ENCODE results near the gene ATP6V0D1.
"Not testable (repeated sequence)": the region's sequence is repeated elsewhere in the genome, so short reads cannot be mapped to it uniquely, and the experiment has no call there.

The ATP6V0D1 gene

DNA sequence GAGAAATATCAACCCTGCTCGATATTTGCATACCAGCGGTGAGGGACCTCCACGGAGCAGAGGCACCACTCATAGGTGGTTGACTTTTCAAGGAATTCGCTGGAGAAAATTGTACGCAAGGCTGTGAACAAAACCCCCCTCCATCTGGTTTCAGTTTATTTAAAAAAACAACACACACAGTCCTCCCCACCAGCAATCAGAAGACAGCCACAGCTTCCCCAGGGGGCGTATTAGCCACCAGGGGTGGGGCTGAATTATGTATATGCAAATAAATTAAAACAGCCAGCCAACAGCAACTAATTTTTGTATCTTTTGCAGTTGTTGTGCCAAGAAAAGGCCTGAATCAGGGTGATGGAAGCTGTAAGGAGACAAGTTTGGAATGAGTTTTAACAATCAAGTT lies 55.9 kb downstream of the ATP6V0D1 start:
- DNase-seq = no peak

DNA sequence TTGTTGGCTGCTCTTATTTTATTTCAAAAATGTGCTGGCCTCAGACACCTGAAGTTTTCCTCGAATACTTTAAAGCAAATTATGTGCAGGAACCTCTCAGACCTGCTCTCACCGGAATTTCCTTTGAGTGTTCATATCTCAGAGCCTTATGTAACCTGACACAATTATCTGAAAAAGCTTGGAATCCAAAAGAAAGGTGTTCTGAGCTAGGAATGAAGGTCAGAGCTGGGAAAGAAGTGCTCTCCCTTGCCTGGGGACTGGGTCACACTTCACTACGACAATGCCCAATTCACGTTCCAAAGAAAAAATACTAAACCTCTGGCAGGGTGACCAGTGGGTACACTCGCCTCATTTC lies 56.7 kb downstream of the ATP6V0D1 start:
- no peak for DNase-seq

DNA sequence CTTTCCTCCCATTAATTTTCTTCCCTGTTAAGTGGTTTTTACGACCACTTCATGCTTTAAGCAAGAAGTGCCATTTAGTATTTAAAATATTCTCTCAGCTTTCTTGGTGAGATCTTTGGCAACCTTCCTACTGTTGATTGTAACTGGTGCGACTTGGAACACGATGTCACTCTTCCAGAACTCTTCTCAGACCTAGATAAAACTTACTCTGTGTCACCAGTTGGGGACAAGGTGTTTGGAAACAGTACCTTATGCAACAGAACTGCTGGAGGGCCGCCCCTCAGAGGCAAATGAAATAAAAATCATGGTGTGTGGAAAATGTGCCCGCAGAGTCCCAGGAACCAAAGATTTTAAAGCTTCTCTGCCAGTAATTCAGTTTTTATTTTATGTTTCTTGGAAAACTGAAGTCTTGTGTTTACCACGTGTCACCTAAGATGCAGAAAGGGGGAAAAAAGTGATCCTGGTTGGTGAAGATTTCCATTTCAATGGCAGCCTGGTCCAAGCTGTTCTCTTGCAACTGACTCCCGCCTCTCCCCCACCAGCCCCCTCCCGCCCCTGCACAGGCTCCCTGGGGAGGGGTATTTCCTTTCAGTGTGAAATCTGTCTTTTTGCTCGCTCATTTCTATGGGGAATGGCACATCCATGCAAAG lies 57.2 kb downstream of the ATP6V0D1 start:
- no peak for DNase-seq

DNA sequence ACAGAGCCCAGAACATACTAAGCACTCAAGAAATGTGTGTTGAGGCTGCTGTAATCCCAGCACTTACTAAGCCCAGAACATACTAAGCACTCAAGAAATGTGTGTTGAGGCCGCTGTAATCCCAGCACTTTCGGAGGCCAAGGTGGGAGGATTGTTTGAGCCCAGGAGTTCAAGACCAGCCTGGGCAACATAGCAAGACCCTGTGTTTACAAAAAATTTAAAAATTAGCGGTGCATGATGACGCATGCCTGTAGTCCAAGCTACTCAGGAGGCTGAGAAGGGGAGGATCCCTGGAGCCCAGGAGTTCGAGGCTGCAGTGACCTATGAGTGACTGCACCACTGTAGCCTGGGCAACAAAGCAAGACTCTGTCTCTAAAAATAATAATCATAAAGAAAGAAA lies 57.9 kb downstream of the ATP6V0D1 start:
- DNase-seq = no peak

DNA sequence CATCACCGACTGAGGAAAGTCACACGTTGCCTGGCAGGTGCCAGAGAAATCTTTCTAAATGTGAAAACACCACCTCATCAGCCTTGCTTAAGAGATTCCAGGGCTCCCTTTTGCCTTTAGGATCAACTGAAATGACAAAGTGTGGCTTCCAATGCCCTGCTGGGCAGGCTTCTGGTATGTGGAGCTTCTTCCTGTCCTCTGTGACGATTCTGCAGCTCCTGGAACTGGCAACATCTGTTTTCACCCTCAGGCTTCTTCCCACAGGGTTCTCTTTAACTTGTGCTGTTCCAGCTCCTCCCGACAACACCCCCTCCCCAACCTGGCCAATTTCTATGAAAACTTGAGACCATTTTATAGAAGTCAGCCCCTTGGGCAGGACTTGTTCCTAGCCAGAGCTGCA lies 59.9 kb downstream of the ATP6V0D1 start:
- no peak for DNase-seq

DNA sequence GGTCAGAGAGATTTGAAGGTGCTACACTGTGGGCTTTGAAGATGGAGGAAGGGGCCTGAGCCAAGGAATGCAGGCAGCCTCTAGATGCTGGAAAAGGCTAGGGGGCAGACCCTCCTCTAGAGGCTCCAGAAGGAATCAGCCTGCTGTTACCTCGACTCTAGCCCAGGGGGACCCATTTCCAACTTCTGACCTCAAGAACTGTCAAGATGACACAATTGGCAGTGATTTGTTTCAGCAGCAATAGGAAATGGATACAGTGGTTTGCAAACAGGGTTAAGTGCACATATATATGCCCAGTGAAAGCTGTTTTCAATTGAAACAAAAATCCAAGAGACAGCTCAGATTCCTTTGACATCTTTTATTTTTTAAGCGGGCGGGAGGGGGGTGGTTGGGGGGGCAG lies 61.0 kb downstream of the ATP6V0D1 start:
- no peak for DNase-seq

DNA sequence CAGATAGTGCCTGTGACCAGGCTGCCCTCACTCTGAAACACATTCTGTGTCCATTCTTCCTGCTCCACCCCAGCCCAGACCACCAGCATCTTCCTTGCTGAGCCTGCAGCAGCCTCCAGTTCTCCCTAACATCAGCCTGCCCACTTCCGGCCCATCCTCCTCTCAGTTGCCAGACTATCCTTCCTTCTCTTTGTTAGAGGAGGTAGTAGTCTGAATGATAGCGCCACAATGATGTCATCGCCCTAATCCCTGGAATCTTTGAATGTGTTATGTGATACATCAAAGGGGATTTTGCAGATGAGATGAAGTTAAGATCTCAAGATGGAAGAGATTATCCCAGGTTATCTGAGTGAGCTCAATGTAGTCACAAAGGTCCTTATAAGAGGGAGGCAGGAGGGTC lies 61.5 kb downstream of the ATP6V0D1 start:
- no peak for DNase-seq

DNA sequence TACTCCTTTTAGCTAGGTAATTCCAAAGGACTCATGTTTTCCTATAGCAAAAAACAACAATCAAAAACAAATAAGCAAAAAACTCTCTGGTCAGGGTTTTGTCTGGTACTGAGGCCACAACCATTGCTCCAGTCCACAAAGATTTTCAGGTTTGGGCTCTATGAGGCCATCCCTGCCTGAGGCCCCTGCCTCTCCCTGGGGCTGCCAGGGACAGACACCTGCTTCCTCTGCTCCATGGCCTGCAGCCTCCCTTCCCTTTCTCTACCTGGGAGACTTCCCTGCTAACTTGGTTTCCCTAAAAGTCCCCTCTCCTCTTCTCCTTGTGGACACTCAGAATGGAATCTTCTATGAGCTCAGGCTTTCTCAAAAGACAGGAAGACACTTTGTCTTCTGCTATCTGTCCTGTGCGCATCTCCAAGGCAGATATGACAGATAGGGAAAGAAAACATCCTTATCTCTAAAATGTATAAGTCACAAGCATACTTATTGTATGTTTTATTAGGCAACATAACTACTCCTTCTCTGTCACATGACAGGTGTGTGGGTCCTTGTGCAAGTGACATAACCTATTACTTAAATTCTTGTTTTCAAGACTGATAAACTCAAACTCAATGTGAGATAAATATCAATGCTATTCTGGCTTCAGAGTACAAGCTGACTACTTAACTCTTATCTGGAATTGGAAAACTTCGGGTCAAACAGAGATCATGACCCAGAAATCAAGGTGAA lies 63.5 kb downstream of the ATP6V0D1 start:
- DNase-seq = no peak

DNA sequence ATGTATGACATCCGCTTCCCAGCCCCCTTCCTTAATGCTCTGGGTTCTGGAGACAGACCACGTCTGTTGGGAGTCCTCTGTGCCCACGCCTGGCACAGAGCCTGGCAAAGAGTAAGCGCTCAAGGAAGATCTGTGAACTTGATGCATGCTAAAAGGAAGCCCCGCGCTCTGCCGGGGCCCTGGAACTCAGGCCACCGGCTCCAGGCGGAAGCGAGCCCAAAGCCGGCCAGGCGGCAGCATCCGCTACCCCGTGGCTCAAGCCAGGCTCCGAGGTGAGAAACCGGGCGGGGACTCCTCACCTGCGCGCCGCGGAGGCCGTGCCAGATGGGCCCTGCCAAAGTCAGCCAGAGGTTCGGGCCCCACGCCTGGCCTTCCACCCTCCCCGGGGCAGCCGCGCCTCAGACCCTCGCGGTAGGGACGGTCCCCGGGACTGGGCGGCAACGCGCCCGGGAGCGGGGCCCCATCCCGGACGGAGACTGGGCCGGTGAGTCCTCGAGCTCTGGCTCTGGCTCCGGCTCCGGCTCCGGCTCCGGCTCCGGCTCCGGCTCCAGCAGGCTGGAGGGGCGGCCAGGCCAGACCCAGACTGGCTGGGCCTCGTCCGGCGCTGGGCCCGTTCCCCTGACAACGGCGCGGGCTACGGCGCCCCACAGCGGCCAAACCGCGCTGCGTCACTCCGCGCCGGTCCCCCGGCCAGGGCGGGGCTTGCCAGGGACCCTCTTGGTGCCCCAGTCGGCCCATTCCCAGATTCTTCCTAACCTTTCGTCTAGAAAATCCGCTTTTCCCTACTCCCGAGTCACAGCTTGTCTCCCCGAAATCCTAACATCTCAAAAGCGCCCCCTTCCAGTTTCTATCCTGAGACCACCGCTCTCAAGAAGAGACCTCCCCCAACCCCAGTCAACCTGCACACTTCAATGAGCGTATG lies 64.8 kb downstream of the ATP6V0D1 start, which contains the start of gene ZDHHC1:
Gene ZDHHC1, minus strand, starts transcription at position 606 of the 922 bp plus-strand sequence. CDS start 8,702 bp downstream, outside the sequence.
- DNase-seq = peak; percentile 48 to 53

DNA sequence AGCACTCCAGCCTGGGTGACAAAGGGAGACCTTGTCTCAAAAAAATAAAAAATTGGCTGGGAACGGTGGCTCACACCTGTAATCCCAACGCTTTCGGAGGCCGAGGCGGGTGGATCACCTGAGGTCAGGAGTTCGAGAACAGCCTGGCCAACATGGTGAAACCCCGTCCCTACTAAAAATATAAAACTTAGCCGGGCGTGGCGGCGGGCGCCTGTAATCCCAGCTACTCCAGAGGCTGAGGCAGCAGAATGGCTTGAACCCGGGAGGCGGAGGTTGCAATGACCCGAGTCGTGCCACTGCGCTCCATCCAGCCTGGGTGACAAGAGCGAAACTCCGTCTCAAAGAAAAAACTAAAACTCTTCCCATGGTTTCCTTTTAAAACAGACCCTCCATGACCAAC lies 65.5 kb downstream of the ATP6V0D1 start:
- not testable (repeated sequence) for DNase-seq

DNA sequence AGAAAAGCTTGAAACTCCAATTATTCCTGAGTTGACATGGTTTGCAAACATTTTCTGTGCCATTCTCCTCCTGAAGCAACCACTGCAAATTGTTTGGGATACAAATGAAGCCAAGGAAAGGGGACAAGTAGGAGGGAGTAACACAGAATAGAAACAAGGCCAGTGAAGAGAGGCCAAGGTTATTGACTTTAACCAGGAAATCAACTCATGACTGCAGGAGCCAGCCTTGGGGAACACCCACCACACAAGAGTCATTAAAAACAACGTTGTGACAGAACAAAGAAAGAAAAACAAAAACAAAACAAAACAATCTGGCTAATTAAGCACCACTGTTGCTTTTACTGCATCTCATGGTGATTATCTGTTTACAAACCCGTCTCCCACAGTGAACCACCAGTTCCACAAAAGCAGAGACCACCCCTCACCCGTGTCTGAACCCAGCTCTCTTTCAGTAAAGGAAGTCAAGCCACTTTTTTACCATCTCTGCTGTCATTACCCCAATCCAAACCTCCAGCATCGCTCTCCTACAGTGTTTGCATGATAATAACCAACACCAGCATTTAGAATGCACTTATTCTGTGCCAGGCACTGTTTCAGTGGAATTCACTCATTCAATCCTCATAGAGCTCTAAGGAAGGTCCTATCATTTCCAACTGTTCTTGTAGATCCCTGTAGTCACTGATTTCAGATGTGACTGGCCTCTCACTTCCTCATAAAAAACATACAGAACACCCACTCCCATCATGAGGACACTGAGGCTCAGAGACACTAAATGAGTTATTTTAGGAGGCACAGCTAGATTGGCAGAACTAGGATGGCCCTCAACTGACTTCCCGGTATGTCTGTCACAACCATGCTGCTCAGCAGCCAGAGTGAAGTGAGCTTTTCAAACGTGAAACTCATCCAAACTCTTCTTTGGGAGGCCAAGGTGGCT lies 66.7 kb downstream of the ATP6V0D1 start:
- DNase-seq = no peak

DNA sequence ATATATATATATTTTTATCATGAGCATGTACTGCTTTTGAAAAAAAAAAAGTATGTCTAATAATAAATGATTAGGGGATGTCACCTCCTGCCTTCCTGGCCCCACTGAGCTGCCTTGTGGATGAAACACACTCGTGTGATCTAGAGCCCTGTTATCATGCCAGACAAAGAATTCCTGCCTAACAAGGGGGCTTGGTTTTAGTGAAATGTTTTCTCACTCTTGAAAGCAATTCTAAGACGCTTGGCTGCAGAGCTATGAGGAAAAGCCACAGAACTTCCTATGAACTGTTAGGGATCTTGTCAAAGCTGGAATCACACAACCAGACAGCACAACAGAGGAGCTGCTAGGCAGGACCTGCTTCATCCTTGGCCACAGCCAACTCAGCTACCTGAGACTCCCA lies 68.7 kb downstream of the ATP6V0D1 start:
- DNase-seq = no peak

DNA sequence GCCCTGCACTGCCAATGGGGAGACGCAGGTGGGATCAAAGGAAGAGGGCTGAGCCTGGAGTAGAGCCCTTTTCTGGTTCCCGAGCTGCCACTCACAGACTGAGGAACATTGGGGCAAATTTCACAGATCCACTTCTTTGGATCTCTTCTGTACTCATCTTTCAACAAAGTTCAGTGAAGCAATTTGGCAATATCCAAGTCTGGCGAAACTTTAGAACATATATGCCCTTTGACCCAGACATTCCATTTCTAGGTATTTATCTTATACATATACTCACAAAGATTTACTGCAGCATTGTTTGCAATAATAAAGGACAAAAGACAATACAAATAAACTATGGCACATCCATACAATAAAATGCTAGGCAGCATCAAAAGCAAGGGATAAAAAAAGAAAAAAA lies 69.6 kb downstream of the ATP6V0D1 start:
- DNase-seq = no peak

DNA sequence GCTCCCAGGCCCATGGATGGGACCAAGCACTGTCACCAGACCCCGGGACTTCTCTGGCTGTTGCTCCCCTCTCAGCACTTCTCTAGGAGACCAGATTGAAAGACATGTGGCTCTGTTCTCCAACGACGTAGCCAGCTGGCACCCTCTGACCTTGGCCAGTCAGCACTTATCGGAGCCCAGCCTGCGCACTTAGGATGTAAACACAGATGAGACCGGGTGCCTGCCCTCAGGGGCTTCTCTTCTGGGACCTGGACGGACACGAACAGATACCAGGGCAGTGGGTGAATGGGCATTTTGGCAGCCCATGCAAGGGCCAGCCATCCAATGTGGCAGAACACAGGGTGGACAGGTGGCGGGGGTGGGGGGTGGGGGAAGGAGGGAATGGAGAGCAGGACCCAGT lies 71.3 kb downstream of the ATP6V0D1 start:
- no peak for DNase-seq

DNA sequence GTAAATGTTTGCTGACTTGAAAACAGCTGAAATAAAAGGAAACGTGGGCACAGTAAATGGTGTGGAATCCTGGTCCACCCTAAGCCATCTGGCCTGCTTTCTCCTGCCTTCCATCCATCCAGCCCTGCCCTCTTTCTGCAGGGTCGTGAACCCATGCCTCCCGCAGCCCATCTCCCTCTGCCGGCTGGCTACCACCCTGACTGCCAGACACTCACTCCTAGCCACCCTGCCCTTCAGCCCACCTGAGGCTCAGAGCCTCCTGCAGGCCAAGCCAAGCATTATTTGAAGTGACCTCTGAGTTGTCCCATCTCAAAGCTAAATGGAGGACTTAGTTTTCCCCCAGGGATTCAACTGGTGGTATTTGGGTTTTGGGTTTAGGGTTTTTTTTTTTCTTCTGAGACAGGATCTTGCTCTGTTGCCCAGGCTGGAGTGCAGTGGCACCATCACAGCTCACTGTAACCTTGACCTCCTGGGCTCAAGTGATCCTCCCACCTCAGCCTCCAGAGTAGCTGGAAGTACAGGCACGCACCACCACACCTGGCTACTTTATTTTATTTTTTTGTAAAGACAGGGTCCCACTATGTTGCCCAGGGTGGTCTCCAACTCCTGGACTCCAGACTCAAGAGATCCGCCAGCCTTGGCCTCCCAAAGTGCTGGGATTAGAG lies 73.0 kb downstream of the ATP6V0D1 start:
- DNase-seq = no peak

DNA sequence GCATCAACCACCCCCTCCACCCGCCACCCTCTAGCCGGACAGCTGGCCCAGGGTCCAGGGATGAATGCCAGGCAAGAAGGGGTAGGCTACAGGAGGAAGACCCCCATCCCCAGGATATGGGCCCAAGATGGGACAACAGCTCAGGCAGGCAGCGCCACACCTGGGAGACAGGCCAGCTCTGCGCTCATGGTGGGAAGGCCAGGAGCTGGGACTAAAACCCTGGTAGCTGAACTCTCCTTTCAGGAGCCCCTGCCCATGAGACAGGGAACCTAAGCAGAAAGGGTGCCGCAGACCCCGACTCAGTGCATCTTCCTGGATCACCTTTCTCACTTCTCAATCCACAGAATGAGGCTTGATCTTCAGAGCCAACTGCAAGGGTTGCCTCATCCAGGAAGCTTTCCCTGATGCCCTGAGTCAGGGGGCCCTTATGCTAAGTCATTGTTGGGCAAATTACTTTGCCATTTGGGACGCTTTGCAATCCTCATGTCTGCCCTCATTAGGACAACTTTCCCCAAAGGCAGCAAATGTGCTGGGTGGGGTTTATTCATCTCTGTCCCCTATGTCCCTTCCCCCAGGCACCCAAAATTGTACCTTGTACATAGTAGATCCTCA lies 73.7 kb downstream of the ATP6V0D1 start:
- DNase-seq = no peak

DNA sequence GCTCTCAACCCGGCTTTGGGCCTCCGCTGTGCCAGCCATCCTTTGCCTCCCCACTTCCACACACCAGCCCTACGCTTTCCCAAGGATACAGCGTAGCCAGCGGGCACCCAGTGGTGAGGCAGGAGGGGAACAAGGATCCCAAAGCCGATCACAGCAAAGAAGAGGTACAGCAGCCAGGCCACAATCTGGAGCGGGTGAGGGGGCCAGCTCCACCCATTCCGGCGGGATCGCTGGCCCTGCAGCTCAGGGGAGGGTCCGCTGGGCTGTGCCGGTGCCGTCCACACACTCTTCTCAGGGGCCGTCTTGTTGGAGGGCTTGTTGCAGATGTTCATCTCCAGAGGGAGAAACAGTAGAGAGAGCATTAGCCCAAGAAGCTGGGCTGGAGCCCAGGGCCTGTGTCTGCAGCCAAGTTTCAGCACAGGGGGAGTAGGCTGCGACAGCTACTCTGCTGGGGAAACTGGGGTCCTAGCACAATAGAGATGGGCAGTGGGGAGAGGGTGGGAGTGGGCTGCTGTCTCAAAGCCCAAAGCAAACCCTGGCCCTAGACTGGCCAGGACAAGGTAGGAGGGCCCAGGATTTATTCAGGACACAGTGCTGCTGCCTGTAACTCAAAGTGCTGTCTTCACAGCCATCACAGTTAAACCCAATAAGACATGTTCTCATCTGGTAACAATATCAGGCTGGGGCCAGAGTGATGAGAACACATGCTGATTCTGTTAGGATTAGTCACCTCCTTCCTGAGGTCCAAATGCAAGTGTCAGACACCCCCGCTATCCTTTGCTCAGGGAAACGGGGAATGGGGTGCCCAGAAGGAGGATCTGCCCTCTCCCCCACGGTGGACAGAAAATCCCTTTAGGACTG lies 74.6 kb downstream of the ATP6V0D1 start:
- no peak for DNase-seq

DNA sequence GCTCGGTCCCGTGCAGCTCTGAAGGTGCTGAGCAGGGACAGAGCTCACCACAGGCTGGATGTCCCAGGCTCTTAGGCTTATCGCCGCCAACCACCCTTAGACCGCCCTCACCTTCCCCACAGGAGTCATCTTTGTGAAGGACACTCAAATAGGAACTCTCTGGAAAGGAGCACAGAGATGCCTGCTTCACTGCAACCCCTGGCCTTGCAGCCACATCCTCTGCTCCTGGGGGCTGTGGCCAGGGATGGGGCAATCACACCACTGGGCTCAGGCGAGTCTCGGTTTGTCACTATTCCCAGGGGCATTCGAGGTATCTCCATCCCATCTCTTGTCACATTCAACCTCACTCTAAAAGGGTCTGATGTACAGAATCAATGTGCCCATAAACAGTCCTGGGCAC lies 75.6 kb downstream of the ATP6V0D1 start:
- DNase-seq = no peak

DNA sequence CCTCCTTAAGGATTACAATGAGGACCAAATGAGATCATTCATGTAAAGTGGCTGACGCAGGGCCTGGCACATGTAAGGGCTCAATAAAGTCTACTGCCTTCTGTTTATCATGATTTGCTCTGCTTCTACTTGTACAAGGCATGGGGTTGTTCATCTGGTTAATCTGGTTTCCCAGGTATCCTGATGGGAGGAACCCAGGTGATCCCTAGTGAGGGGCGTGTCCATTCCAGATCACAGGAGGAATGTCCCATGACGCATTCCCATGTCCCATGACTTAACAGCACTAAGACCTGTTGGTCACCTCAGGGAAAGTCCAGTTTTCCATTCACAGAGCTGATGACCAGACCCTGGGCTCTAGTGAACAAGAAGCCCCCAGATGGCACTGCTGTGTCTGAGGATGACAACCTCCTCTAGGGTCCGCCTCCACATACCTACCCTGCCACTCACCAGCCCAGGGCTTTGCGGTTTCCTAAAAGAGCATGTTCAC lies 76.2 kb downstream of the ATP6V0D1 start:
- DNase-seq = no peak

DNA sequence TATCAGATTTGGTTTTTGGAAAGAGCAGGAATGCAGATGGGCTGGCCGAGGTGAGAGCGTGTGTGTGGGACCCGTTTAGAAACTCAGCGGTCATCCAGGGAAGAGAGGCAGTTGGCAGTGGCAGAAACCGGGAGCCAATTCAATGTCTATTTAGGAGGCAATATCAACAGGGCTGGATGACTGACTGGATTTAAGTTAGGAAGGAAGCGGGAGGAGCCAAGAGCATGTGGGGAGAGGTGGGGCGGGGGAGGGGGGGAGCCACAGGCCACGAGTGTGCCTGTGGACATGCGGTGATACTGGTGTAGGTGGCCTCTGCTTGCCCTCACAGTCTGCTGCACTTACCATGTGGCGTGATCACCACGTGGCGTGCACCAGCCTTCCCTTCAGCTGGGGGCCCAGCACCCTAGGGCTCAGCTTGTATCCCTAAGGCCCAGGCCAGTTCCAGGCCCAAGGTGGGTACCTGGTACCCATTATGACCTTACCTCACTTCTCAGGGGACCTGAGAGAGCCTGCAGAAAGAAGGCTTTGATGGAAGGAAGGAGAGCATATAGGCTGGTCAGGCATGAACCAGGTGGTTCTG lies 76.9 kb downstream of the ATP6V0D1 start:
- DNase-seq = no peak

All from CD4-positive, alpha-beta T cell treated with Interleukin-1 beta for 1 hour (primary cell).